GM12878 (cell line): ENCODE data around the gene KCNE2.

Experiments used
- ATF3 ChIP-seq: IDR thresholded peaks from 2 replicates; pipeline ENCODE4 v1.6.1; 2011; ENCODE audit warnings: low read depth, mild to moderate bottlenecking, low read length, moderate library complexity, borderline replicate concordance; ENCODE audit errors: extremely low read depth
- NKRF ChIP-seq: fragments of 450-650 bp; conservative IDR thresholded peaks from 2 replicates; pipeline ENCODE4 v1.6.1; 2017; ENCODE audit warnings: mild to moderate bottlenecking, moderate library complexity
- POU2F2 ChIP-seq: IDR thresholded peaks from 3 replicates; pipeline ENCODE4 v1.6.1; 2011; ENCODE audit warnings: low read depth, mild to moderate bottlenecking, low read length, borderline replicate concordance
- RELA ChIP-seq: fragments of 450-650 bp; IDR thresholded peaks from 2 replicates; pipeline ENCODE4 v1.8.0; 2014; ENCODE audit warnings: borderline replicate concordance; ENCODE audit not compliant: partially characterized antibody
- USF2 ChIP-seq: IDR thresholded peaks from 2 replicates; pipeline ENCODE4 v1.6.1; 2011; ENCODE audit warnings: low read depth, low read length, improper control_type of control experiment, borderline replicate concordance

- TF ChIP-seq POU2F2 (no peak), ATF3 (no peak), USF2 (no peak), RELA (no peak), NKRF (no peak)
These were observed 5.9 kb downstream of the KCNE2 start for GRCh38 chr21:34369741-34370140.
